Measurements from ENCODE around the gene KRT72.

Gene KRT72

GRCh38 chr12:52615912-52616311, 14.6 kb upstream of the KRT72 start:
- no peak for DNase-seq (ENCODE audit: low spot score)
- TF ChIP-seq CTCF (conservative IDR thresholded peaks at IDR 0.05; ENCODE audit: low read depth) = no peak
- POLR2A ChIA-PET (ENCODE audit: low non-redundant PET) = no interaction called here
- H3K27ac ChIP-seq = no peak overlapping the region
- CTCF ChIA-PET = no interaction called here

GRCh38 chr12:52615208-52615868, 14.1 kb upstream of the KRT72 start:
- no peak for DNase-seq (ENCODE audit: low spot score)
- TF ChIP-seq CTCF (conservative IDR thresholded peaks at IDR 0.05; ENCODE audit: low read depth) = no peak
- CTCF ChIA-PET = no interaction called here

GRCh38 chr12:52614381-52615207, 13.3 kb upstream of the KRT72 start:
- no peak for DNase-seq (ENCODE audit: low spot score)
- H3K27ac ChIP-seq = no peak overlapping the region
- TF ChIP-seq CTCF (conservative IDR thresholded peaks at IDR 0.05; ENCODE audit: low read depth) = no peak
- POLR2A ChIA-PET (ENCODE audit: low non-redundant PET) = no interaction called here
- CTCF ChIA-PET = no interaction called here

More at GRCh38 chr12:52615208-52615868, 14.1 kb upstream of the KRT72 start:
- POLR2A ChIA-PET (ENCODE audit: low non-redundant PET) = no interaction called here
- H3K27ac ChIP-seq = no peak overlapping the region

- H3K27ac ChIP-seq = no peak overlapping the region
- ChIA-PET CTCF (no interaction called here), POLR2A (ENCODE audit: low non-redundant PET) (no interaction called here)
- TF ChIP-seq CTCF (conservative IDR thresholded peaks at IDR 0.05; ENCODE audit: low read depth) = no peak
- DNase-seq (ENCODE audit: low spot score) = no peak
These were observed 12.2 kb upstream of the KRT72 start for GRCh38 chr12:52613384-52614030.

GRCh38 chr12:52612431-52613383, 11.4 kb upstream of the KRT72 start:
- no peak overlapping the region for H3K27ac ChIP-seq
- TF ChIP-seq CTCF (conservative IDR thresholded peaks at IDR 0.05; ENCODE audit: low read depth) = no peak
- CTCF ChIA-PET = no interaction called here
- POLR2A ChIA-PET (ENCODE audit: low non-redundant PET) = no interaction called here
- DNase-seq (ENCODE audit: low spot score) = no peak

- no peak overlapping the region for H3K27ac ChIP-seq
- DNase-seq (ENCODE audit: low spot score) = no peak
- POLR2A ChIA-PET (ENCODE audit: low non-redundant PET) = no interaction called here
- TF ChIP-seq CTCF (conservative IDR thresholded peaks at IDR 0.05; ENCODE audit: low read depth) = no peak
- CTCF ChIA-PET = interaction anchor here (0.5 to 0.6 kb wide), 2 partner anchors 141 to 219 kb away, joined by 3 read pairs; no protein-coding TSS in a partner anchor
These were observed 9.8 kb upstream of the KRT72 start for GRCh38 chr12:52611080-52611468.

All from RWPE1 (cell line).